ENCODE results near the gene ARTN. TPM values are rescaled to one million over a fixed set of nuclear protein-coding genes. Genes with fewer than 3 reads are reported as not detected.

The ARTN gene
- total RNA-seq, 1 experiment from 2014 or later = 9.1 TPM

DNA sequence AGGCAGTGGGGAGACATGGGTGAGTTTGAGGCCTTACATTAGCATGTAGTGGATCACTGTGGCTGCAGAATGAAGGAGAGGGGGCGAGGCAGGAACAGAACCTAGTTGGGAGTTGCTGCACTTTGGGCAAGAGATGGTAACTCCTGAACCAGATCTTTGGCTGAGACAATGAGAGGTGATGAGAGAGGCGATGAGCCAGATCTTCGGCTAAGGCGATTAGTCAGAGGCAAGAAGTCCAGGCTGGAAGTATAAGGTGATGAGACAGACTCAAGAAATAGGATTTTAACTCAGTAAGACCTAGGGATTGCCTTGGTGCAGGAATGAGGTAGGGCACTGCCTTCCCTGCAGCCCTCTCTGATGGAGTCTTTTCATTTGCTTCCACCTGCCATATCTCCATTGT is 9.1 kb upstream of the ARTN start:
- DNase-seq (ENCODE audit: low read depth) = no peak

- peak; percentile 71 for DNase-seq (ENCODE audit: low read depth)
Measured at GRCh38 chr1:43925846-43926245, 7.8 kb upstream of the ARTN start.

- DNase-seq (ENCODE audit: low read depth) = no peak
Measured at GRCh38 chr1:43930168-43930948, 3.2 kb upstream of the ARTN start.

DNA sequence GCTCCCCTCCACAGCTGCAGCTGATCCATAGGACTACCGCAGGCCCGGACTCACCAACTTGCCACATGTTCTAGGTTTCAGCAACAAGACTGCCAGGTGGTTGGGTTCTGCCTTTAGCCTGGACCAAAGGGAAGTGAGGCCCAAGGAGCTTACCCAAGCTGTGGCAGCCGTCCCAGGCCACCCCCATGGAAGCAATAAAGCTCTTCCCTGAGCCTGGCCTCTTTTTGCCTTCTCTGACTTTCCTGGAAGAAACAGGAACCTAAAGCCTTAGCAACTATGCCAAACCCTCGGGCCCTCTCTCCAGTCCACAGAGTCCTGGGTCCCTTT is 2.7 kb upstream of the ARTN start:
- peak; percentile 98 for DNase-seq (ENCODE audit: low read depth)

DNA sequence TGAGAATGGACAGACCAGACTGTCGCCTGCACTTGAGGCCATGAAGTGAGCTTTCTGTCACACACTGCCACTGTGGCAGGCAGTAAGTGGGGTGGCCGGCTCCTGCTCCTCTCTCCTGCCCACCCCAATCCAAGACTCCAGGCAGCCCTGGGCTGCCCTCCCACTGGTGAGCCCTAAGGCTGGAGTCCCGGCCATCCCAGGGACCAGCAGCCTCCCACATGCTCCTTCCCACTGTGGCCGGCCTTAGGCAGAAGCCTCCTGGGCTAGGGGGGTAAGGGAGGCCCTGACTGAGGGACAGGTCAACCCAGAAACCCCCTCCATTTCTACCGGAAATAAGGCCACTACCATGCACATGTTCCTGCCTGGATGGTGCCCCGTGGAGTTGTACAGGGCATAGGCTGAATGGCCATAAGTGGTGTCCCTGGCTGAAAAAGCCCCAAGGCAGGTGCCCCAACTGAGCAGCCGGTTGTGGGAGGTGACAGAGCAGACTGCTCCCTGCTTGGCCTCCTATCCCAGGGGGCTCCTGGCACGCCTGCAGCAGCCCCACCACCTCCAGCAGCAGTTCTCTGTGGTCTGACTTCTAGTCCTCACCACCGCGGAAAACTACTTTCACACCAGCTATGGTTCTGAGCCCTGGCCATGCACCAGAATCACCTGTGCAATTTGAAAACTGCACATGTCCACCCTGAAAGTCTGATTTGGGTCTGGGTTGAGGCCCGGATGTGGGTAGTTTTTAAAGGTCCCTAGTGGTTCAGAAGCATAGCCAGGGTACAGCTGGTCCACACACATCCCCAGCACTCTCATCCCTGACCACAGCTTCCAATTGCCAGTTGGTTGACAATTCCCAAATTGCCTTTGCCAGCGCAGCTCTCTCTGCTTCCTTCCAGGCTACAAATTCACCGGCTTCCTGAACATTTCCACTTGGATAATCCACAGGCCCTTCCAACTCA is 1.6 kb upstream of the ARTN start:
- DNase-seq (ENCODE audit: low read depth) = peak; percentile 72

- DNase-seq (ENCODE audit: low read depth) = peak; percentile 72
Measured at GRCh38 chr1:43932786-43933385, 715 bp upstream of the ARTN start.

- DNase-seq (ENCODE audit: low read depth) = peak; percentile 73
Measured at GRCh38 chr1:43934101-43934985, 742 bp downstream of the ARTN start.

DNA sequence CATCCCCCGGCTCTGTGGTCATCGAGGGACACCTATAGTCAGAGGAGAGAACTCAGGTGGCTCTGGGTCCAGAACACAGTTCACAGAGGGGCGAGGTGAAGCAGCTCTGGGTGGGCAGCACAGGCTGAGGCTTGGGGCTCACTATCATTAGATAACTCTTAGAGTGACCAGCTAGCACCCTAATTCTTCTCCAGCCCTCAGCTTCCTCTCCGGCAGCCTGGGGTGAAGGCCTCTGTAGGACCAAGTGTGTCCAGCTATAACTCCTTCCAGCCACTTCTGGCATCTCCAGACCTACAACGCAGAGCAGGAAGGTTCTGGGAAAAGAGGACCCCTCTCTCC is 1.4 kb downstream of the ARTN start:
- no peak for DNase-seq (ENCODE audit: low read depth)

DNA sequence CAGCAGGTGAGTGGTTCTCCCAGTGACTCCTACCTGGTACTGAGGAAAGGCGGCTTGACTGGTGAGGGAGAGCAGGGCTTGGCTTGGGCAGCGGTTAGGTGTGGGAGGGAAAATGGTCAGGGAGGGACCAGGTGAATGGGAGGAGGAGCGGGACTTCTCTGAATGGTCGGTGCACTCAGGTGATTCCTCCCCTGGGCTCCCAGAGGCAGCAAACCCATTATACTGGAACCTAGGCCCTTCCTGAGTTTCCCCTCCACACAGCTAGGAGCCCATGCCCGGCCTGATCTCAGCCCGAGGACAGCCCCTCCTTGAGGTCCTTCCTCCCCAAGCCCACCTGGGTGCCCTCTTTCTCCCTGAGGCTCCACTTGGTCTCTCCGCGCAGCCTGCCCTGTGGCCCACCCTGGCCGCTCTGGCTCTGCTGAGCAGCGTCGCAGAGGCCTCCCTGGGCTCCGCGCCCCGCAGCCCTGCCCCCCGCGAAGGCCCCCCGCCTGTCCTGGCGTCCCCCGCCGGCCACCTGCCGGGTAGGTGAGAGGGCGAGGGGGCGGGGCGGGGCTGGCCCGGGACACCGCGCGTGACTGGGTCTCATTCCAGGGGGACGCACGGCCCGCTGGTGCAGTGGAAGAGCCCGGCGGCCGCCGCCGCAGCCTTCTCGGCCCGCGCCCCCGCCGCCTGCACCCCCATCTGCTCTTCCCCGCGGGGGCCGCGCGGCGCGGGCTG is 2.3 kb downstream of the ARTN start:
- DNase-seq (ENCODE audit: low read depth) = no peak

DNA sequence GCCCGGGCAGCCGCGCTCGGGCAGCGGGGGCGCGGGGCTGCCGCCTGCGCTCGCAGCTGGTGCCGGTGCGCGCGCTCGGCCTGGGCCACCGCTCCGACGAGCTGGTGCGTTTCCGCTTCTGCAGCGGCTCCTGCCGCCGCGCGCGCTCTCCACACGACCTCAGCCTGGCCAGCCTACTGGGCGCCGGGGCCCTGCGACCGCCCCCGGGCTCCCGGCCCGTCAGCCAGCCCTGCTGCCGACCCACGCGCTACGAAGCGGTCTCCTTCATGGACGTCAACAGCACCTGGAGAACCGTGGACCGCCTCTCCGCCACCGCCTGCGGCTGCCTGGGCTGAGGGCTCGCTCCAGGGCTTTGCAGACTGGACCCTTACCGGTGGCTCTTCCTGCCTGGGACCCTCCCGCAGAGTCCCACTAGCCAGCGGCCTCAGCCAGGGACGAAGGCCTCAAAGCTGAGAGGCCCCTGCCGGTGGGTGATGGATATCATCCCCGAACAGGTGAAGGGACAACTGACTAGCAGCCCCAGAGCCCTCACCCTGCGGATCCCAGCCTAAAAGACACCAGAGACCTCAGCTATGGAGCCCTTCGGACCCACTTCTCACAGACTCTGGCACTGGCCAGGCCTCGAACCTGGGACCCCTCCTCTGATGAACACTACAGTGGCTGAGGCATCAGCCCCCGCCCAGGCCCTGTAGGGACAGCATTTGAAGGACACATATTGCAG is 3.0 kb downstream of the ARTN start:
- DNase-seq (ENCODE audit: low read depth) = no peak

GRCh38 chr1:43937179-43937865 is 3.7 kb downstream of the ARTN start:
- DNase-seq (ENCODE audit: low read depth) = no peak

DNA sequence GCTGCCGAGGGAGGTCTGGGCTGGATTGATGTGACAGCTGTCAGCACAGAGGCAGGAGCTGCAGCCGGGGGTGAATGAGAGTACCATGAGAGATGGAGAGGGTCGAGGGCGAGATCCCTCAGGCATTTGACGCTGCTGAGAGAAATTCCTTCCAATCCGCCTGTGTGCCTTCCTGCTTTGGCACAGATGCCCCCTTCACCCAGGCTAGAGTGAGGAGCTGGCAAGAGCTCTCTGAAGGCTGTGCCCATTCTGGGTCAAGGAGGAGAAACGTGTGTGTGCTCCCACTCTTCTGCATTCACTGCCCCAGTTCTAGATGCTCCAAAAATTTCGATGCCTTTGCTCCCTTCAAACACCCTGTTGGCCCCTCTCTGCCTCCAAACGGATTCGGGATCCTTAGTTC is 4.8 kb downstream of the ARTN start:
- DNase-seq (ENCODE audit: low read depth) = no peak

- DNase-seq (ENCODE audit: low read depth) = no peak
Measured at GRCh38 chr1:43938892-43939587, 5.4 kb downstream of the ARTN start.

GRCh38 chr1:43942411-43942810 is 8.8 kb downstream of the ARTN start:
- DNase-seq (ENCODE audit: low read depth) = no peak

GRCh38 chr1:43944860-43945259 is 11.3 kb downstream of the ARTN start:
- no peak for DNase-seq (ENCODE audit: low read depth)

GRCh38 chr1:43945674-43946235 is 12.2 kb downstream of the ARTN start:
- DNase-seq (ENCODE audit: low read depth) = no peak

- DNase-seq (ENCODE audit: low read depth) = peak; percentile 93
Measured at GRCh38 chr1:43946236-43947060, 12.8 kb downstream of the ARTN start, which contains the start of gene IPO13. TSS of gene IPO13 (plus strand) at chr1:43946950. CDS start at chr1:43947601, 651 bp downstream.
